ENCODE results near the gene ZNF544. TPM values are rescaled to one million over a fixed set of nuclear protein-coding genes. Genes with fewer than 3 reads are reported as not detected.

Gene ZNF544
- total RNA-seq, 1 donor from 2014 or later: 55.8 TPM

- peak overlapping the region; percentile 96 for H3K4me3 ChIP-seq (ENCODE audit: low read depth, low read length)
- H3K36me3 ChIP-seq (ENCODE audit: control insufficient read depth, insufficient read depth, low read length): no peaks in the 10 kb centered on the region
- no peaks in the 10 kb centered on the region for H3K27me3 ChIP-seq (ENCODE audit: control insufficient read depth, insufficient read depth, low read length)
- DNase-seq (ENCODE audit: low read depth) (peak; percentile 44), FAIRE-seq (no peak)
- no peak for TF ChIP-seq CTCF (IDR thresholded peaks at IDR 0.05; ENCODE audit: insufficient read depth, low read length, severe bottlenecking)
These were observed 50.6 kb downstream of the ZNF544 start for GRCh38 chr19:58279042-58279924.

- Histone ChIP-seq H3K36me3 (ENCODE audit: control insufficient read depth, insufficient read depth, low read length) (peaks cover 1% of the 10 kb centered on the region), H3K4me3 (ENCODE audit: low read depth, low read length) (no peak overlapping the region), H3K27me3 (ENCODE audit: control insufficient read depth, insufficient read depth, low read length) (no peaks in the 10 kb centered on the region)
- peak; percentile 19 for DNase-seq (ENCODE audit: low read depth)
- no peak for TF ChIP-seq CTCF (IDR thresholded peaks at IDR 0.05; ENCODE audit: insufficient read depth, low read length, severe bottlenecking)
- no peak for FAIRE-seq
These were observed 51.2 kb downstream of the ZNF544 start for GRCh38 chr19:58279925-58280316.

GRCh38 chr19:58284199-58284598, 55.5 kb downstream of the ZNF544 start:
- Histone ChIP-seq H3K27me3 (ENCODE audit: control insufficient read depth, insufficient read depth, low read length) (no peaks in the 10 kb centered on the region), H3K36me3 (ENCODE audit: control insufficient read depth, insufficient read depth, low read length) (peaks cover 19% of the 10 kb centered on the region), H3K4me3 (ENCODE audit: low read depth, low read length) (no peak overlapping the region)
- FAIRE-seq: no peak
- TF ChIP-seq CTCF (IDR thresholded peaks at IDR 0.05; ENCODE audit: insufficient read depth, low read length, severe bottlenecking): no peak
- DNase-seq (ENCODE audit: low read depth): no peak

GRCh38 chr19:58291943-58292342, 63.2 kb downstream of the ZNF544 start:
- Histone ChIP-seq H3K36me3 (ENCODE audit: control insufficient read depth, insufficient read depth, low read length) (peaks cover 33% of the 10 kb centered on the region), H3K27me3 (ENCODE audit: control insufficient read depth, insufficient read depth, low read length) (no peaks in the 10 kb centered on the region), H3K4me3 (ENCODE audit: low read depth, low read length) (no peak overlapping the region)
- TF ChIP-seq CTCF (IDR thresholded peaks at IDR 0.05; ENCODE audit: insufficient read depth, low read length, severe bottlenecking): no peak
- DNase-seq (ENCODE audit: low read depth) (no peak), FAIRE-seq (no peak)

GRCh38 chr19:58294743-58295374, 66.1 kb downstream of the ZNF544 start:
- FAIRE-seq (no peak), DNase-seq (ENCODE audit: low read depth) (no peak)
- H3K4me3 ChIP-seq (ENCODE audit: low read depth, low read length): no peak overlapping the region
- no peak for TF ChIP-seq CTCF (IDR thresholded peaks at IDR 0.05; ENCODE audit: insufficient read depth, low read length, severe bottlenecking)
- H3K36me3 ChIP-seq (ENCODE audit: control insufficient read depth, insufficient read depth, low read length): peaks cover 25% of the 10 kb centered on the region
- H3K27me3 ChIP-seq (ENCODE audit: control insufficient read depth, insufficient read depth, low read length): no peaks in the 10 kb centered on the region
